HG02623 (cell line): Measurements from ENCODE around the gene ABLIM1.
"Not testable (repeated sequence)": the region's sequence is repeated elsewhere in the genome, so short reads cannot be mapped to it uniquely, and the experiment has no call there.

Source experiments
- ATAC-seq: cut with Tn5 transposase; IDR thresholded peaks from one replicate; pipeline ENCODE4 v1.9.1; 2021; ENCODE audit warnings: moderate library complexity; ENCODE audit not compliant: unreplicated experiment

ABLIM1 gene

DNA sequence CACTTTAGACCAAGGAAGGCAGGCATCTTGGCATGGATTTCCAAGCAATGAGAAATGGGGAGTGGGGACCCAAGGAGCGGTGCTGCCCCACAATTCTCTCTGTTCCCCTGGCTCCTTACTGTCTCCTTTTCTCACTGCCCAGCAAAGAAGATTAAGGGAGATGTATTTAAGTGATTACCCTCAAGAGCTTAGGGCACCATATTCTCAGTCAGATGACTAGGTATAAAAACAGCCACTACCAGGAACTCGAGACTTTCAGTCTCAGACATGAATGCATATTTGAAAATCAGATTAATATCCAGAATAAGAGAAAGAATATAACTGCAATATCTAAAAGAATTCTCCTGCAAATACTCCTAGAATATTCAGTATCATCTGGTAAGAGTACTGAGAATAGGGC is at the start of gene ABLIM1:
Gene ABLIM1, minus strand, starts transcription at position 101 of the 400 bp plus-strand sequence. Its CDS starts 75 bp downstream, at position 26.
- ATAC-seq, result no peak

DNA sequence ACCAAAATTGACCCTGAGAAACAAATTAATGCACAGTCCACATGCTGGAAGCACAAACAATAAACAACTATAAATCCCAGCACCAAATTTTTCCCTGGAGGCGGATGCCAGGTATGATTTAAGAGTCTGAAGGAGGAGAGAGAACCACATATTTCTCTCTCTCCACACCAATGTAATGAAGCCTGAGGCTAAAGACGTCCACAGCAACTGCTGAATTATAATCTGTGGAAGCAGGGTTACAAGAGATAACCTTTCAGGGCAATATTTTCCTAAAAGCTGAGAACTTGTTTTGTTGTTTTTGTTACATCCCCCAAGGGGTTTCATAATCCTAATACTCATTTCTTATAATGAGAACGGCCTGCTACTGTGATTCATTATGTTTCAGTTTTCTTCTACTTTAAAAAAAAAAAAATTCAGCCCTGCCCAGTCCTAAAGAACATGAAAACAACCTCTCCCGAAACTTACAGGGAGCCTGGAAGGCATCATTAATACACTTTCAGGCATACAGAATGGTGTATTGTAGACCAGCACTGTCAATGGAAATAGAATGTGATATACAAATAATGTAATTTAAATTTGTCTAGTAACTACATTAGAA is 48.5 kb upstream of the ABLIM1 start:
- no peak for ATAC-seq

DNA sequence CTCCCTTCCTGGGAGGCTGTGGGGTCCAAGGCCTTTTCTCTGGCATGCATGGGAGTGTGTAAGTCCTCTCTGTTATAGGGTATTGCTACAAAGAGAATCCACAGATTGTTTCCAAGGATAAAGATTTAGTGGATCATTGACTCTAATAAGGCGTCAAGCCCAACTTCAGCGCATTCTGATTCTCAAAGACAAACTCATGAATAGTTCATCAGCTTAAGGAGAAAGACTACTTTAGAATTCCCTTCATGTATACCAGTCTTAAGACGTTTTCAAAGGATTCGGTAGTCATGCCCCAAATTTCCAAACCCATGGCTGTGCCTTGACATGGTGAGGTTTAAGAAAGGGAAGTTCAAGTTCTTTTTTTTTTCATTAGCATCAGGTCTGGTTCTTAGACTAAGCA is 46.6 kb upstream of the ABLIM1 start:
- ATAC-seq, result no peak

DNA sequence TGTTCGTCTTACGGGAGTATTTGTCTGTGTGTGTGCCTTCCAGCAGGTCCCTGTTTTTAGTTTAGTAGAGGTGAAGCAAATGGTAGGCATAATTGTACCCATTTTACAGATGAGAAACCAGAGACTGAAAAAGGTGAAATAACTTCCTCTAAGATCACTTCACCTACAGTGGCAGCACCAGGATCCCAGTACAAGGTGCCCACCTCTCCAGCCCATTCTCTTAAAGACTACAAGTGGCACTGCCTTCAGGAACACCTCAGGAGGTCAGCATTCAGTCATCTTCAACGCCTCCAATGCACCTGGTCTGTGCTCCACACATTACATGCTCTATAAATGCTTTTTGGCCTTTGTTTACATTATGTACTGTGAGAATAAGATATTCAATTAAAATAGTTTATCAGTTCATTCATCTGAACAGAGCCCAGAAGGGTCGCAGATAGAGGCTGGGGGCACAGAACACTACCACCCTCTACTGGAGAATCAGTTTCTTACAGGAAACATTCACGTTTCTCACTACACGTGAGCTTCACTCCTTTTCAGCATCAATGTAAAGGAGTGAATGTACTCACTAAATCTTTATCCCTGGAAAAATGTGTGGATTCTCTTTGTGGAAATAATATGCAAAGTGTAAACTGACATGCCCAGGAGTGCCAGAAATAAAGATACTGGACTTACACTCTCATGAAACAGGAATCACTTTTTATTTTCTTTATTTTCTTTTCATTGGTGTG is 45.5 kb upstream of the ABLIM1 start:
- ATAC-seq, result no peak

DNA sequence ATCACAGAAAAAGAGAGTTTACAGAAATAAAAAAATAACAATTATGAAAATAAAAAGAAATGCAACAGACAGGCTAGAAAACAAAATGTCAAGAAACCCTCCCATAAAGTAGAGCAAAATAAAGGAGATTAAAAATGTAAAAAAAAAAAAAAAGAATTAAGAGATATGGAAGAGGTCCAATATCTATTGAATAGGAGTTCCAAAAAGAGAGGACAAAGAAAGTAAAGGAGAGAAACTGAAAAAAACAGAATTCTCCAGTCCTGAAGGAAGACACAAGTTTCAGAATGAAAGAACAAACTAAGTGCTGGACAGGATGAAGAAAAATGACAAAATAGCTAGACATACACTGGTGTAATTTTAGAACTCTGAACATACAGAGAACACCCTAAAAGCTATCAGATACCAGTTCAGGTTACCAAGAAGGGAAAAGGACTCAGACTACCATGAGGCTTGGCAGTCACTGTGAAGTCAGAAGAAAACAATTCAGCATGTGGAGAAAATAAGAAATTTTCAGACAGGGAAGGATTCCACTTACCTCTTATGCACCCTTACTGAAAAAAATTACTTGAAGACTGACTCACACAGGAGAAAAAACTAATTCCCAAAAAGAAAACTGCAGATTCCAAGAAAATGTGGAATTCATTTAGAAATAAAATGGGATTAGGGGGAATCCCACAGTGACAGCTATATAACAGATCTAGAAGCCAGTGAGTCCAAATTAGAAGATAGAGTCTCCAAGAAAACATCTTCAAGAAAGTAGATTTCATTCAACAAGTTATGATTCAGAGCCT is 40.4 kb upstream of the ABLIM1 start:
- ATAC-seq, result no peak

DNA sequence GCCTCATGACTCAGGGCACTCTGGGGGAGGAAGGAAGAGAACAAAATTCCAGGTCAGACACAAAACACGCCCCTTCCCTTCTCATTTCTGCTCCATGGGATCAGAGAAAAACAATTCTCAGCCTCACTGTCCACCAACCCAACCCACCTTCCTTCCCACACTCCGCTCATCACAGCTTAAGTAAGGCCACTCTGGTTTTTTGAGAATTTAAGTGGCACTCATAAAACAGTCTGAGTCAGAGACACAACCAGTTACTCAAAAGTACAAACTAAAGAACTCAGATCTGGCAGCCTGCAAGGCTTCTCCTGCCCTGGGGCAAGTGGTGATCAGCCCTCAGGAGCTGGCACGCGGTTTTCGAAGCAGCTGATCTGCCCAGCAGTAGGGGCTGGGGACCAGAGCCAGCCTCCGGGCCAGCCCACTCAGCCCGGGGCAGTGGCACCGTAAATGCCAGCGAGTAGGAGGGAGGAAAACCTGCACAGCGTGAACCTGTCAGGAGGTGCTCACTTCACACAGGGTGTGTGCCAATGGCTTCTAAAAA is 39.1 kb upstream of the ABLIM1 start:
- no peak for ATAC-seq

DNA sequence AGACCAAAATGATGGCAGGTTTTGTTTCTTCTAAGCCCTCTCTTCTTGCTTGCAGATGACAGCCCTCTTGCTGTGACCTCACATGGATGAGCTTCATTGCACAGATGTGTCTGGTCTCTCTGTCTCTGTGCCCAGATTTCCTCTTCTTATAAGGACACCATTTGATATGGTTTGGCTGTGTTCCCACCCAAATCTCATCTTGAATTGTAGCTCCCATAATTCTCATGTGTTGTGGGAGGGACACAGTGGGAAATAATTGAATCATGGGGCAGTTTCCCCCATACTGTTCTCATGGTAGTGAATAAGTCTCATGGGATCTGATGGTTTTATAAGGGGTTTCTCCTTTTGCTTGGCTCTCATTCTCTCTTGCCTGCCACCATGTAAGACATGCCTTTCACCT is 38.2 kb upstream of the ABLIM1 start:
- ATAC-seq, result not testable (repeated sequence)

DNA sequence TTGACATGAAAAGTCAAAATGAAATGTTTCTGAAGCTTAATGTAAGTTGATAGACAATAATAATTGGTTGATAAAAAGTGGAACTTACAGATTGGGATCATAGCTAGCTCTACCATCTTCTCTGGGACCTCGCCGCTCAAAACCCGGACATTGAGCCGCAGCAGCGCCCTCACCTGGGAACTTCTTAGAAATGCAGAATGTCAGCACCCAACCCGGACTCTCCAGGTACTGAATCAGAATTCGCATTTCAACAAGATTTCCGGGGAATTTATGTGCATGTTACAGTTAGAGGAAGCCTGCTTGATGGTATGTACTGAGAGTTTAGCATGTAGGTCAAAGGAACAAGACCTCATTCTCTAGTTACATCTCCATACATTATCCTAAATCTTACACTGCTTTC is 36.7 kb upstream of the ABLIM1 start:
- ATAC-seq, result no peak

DNA sequence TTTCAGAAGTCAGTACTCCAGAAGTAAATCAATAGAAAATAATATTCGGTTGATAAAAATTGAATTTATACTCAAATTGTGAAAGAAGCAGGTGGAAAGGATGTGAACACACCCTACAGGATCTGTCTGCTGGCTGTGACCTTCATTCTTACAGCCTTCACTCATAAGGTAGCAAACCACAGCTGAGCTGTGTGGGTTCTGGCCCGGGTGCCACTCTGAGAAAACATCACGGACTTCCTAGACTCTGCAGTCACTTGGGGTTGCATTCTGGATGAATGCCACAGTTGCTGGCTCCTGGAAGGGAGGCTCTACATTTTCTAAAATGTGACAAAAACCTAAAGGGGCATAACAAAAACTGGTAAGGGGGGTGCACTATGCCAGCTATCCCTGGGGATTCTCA is 36.0 kb upstream of the ABLIM1 start:
- no peak for ATAC-seq

DNA sequence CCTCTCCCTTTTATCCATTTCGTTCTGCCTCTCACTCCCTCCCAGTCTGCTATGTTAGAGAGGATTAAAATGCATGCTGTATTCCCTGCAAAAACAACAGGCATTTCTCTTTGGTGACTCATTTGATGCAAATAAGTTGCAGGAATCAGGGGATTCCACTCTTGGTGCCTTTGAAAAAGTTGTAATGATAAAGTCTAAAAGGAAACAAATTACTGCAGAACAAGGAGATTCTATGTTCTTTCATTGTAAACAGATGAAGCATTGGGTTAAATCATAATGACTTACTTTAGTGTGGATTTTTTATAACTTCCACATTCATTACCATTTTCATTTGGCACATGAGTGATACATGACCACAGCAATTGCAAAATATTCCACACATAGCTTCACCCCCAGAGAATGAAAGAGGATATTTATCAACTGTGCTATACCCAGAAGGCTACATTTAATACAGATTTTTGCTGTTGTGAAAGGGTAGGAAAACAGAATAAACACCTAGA is 33.4 kb upstream of the ABLIM1 start:
- no peak for ATAC-seq

DNA sequence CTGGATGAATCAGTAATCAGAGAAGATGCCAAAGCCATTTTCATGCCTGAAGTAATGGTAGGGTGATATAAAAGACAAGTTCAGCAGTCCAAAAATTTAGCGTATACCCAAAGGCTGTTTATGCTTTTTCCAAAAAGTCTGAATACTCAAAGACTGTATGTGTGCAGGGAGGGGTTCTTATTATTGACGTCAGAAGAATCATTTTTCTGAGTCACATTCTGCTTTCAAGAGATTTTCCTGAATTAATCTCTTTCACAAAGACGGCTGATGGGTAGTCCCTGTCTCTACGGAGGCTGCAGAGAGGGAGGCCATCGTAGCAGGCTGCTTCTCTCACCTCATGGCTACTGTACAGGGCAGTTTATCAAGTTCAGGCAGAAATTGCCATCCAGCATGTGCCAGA is 30.7 kb upstream of the ABLIM1 start:
- ATAC-seq, result no peak

DNA sequence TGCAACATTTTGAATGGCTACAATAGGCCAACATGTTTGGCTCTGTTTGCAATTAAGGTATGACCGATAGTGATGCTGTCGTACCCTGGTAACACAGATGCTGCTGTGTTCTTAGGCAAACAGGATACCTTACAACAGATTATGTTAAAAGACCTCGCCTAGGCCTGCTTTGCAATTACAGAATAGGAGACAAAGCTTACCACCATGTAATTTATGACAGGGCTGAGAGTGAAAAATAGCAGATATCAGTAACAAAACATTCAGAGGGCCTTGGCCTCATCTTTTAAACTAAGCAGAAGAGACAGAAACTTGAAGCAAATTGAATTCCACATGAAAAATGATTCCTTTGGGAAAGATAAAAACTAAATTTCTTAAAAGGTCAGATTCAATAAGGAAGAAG is 29.4 kb upstream of the ABLIM1 start:
- ATAC-seq, result no peak

DNA sequence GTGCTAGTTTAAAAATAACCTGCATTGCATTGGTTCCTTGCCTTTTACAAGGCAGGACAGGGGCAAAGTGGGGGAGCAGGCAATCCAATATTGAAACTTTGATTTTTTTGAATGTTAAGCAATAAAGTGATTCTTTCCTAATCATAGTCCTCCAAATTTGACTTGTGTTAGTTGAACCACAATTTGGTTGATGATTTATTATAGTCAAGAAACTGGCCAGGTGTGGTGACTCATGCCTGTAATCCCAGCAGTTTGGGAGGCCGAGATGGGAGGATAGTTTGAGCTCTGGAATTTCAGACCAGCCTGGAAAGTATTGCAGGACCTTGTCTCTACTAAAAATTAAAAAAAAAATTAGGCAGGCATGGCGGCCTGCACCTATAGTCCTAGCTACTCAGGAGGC is 27.9 kb upstream of the ABLIM1 start:
- ATAC-seq, result no peak

DNA sequence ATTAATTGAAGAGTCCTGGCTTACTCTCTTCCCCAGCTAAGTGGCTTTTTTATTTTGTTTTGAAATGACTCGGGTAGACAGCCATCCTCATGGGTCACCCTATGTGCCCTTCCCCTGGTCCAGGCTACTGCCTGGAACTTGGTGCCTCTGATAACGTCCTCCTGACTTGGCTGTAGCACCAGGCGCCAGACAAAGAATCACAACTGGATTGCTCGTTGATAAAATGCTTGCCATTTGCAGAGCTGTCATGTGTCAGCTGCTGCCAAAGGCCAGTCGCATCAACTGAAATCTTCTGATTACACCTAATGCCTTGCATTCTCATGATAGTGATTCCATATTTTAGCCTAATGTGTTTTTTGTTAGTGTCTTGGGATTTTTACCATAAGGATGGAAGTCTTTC is 27.4 kb upstream of the ABLIM1 start:
- no peak for ATAC-seq

DNA sequence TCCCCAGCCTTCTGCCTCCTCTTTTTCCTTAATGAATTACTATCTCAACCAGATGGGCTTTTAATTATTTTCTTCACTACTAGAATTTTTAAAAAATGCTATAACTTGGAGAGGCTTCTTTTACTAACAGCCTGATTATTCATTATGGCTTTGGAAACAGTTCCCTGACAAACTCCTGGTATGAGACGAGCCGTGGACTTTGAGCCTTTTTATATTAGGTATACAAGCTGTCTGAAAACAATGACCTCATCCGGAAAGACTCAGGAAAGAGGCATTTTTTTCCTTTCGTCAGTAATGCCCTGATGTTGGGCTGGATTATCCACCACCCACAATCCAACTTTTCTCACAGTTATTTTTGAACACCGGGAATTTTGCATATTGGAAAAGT is 26.7 kb upstream of the ABLIM1 start:
- no peak for ATAC-seq

DNA sequence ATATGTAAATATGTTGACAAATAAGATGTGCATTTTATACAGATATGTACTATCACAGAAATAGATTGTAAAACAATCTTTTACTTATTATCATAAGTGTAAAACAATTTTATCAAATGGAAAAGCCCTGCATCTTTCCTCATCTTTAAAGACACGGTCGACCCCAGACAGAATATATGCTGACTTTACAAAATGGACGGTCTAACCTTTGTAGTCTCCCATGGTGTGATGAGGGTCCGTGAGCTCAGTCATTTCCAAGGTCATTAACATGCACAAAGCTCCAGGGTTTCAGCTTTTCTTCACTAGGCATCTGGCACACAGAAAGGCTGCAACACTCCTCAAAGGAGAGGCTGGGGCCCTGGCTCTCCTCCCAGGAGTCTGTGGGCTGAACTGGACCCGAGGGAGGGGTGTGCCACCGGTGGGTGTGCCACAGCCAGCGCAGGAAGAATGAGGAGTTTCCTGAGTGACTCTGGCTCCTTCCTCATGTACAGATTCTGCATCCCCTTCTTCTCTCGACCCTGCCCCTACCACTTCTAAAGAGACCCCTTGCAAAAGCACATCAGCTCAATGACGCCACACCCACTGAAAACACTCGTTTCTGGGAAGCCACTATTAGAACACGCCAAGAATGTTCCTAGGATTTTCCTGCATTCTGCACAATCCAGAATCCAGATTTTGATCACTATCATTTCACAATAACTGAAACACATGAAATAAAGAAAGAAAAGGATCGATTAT is 26.2 kb upstream of the ABLIM1 start:
- ATAC-seq, result no peak

DNA sequence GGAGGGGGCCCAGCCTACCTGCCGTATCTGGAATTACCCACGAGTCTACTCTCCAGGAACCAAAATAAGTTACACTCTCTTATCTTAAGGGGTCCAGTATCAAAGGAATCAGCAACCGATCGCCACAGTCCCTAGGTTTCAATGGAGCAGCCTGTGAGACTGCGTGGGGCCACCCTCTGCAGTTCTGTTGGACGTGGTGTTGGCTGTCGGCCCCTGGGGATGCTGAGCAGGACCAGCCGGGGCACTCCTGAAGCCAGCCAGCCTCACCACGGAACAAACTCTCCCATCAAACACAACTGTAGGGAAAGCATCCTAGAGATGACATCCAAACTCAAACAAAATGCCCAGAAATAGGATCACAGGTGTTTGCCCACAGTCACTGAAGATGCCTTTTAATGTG is 25.5 kb upstream of the ABLIM1 start:
- no peak for ATAC-seq

DNA sequence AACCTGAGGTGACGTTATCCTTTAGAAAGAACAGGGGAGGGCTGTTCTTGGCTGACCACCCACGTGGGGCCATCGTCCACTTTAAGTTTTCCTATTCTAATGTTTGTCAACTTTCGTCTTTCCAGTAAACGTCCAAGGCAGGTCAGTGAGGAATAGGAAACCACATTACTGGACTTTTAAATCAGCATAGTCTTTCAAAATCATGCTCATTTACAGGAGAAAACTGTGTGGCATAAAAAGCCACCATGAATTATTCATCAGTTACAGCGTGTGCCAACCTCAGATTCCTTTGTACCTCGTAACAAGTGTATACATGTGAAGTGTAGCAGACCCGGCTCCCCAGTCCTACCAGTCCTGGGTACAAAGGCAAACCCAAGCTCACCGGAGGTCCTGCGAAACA is 25.1 kb upstream of the ABLIM1 start:
- ATAC-seq, result no peak

DNA sequence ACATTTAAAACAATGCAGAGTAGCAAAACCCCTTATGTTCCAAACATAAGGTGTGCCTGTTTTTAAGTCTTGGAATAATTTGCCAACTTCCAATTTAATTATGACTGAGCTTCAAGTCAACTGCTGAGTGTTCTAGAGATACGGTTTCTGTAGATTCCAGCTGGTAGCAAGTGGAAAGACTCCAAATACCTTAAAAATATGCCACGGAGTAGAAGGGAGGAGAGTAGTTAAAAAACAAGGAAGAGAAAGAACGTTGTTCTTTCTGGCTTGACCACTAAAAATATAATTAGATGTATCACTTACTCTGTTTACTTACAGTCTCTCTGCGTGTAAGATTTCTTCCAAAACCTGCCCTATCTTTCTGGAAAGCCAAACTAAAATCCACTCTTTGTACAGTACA is 24.5 kb upstream of the ABLIM1 start:
- no peak for ATAC-seq

DNA sequence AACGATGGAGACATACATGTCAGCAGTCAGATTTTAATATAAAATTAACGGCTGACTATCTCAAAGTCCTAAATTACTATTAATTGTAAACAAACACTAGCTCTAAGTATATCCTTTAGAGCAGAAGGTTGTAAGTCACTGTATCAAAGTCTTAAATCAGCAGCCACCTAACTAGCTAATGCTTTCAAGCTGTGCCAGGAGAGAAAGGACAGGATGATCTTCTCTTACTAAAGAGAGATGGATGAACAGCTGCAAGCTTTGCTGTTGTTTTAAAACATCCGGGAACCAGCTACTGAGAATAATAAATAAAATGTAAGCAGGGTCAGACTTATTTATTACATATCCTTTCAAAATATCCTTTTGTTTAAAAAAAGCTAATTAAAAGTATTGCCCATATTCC is 24.0 kb upstream of the ABLIM1 start:
- ATAC-seq, result no peak

DNA sequence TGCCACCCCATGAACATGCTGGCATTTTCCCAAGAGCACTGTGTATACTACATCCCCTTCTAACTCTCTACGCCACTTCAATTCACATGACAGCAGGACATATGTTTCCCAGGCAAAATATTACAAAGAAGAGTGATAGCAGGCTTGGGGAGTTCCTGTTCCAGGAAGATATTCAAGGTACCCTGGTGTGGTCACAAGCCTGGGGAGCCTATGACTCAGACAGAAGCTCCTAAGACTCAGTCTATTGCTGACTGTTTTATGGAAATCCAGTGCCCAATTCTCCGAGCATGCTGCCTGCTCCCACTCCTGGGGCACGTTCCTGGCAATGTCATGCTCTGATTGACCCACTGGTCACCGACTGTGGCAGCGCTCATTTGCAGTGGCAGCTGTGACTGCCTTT is 23.5 kb upstream of the ABLIM1 start:
- no peak for ATAC-seq
